VCaP (cell line): ENCODE data around the gene ANO4.

Source experiments
- H3K27ac ChIP-seq: fragments of 450-650 bp; 2 replicates; pipeline ENCODE4 v1.5.1; 2017
- CTCF ChIP-seq: fragments of 450-650 bp; conservative IDR thresholded peaks from 2 replicates; pipeline ENCODE4 v1.5.1; 2017; ENCODE audit warnings: mild to moderate bottlenecking, moderate library complexity

Gene ANO4

DNA sequence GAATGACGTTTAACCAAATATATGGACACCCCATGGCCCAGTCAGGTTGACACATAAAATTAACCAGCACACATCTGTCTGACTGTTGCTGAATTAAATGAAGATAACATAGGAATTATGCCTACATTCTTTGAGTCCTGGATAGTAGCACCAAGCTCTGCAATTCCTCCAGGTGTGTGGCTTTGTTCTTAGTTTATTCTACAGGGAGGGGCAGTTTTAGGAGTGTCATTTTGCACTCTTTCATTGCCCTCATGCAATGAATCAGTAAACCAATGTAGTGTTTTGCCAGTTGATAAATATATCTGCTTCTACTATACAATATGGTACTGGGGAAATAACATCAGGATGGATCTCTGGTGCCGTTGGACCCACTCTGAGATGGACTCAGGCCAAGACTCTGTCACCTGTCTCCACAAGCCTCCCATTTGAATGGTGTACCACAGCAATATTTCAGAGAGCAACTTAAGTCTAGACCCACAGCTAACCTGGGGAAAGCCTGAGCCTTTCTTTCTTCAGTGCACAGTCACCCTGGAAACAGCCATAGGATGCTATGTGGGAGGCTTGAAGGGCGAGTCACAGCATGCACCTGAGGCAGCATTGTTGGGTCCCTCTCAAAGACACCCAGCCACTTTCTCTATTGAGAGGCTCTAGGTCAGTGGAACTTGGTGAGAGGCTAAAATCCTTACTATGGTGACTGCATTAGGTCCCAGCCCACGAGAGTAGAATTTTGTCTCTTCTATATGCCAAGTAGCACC, 73.2 kb downstream of the ANO4 start:
- no peak overlapping the region for H3K27ac ChIP-seq
- TF ChIP-seq CTCF: no peak

DNA sequence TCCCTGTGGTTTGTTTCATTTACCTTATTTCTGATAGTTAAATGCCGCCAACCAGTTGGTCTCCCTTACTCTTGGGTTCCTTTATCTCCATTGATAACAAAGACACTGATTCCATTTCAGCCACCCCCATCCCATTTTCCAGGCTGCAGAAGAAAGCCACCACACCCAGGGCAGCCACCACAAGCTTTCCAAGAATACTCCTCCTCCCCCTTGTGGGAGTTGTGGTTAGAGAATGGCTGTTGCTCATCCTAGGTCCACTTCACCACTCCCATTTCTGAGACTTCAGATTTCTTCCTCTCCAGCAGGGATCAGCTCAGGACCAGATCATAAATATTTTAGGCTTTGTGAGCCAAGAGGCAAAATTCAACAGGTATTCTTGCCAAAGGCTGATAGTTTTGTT, 73.9 kb downstream of the ANO4 start:
- no peak for TF ChIP-seq CTCF

GRCh38 chr12:100871195-100871734, 76.7 kb downstream of the ANO4 start:
- TF ChIP-seq CTCF: no peak
- H3K27ac ChIP-seq: peak overlapping the region; percentile 32

More for the DNA sequence above, 73.9 kb downstream of the ANO4 start:
- H3K27ac ChIP-seq: no peak overlapping the region

- TF ChIP-seq CTCF: no peak
- H3K27ac ChIP-seq: no peak overlapping the region
Observed at GRCh38 chr12:100875156-100875555, 80.6 kb downstream of the ANO4 start.

DNA sequence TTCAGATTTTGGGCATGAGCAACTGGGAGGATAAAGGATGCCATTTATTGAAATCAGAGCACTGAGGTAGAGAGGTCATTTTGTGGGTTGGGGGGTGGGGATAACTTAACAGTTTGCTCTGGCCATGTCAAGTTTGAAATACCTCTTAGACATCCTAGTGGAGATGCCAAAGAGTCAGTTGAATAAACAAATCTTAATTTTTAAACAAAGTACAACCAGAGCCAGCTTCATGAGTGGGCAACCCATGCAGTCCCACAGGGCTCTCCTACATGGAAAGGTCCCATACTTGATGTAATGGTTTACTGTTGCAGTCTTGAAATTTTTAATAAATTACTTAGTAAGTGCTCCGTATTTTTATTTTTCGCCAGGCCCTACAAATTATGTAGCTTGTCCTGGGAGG, 81.2 kb downstream of the ANO4 start:
- H3K27ac ChIP-seq: no peak overlapping the region
- TF ChIP-seq CTCF: no peak

GRCh38 chr12:100877776-100878175, 83.2 kb downstream of the ANO4 start:
- peak; percentile 67 for TF ChIP-seq CTCF
- no peak overlapping the region for H3K27ac ChIP-seq

- no peak overlapping the region for H3K27ac ChIP-seq
- TF ChIP-seq CTCF: no peak
Observed at GRCh38 chr12:100895192-100895591, 100.6 kb downstream of the ANO4 start.
